ENCODE measurements around the gene BTF3. TPM values are rescaled to one million over a fixed set of nuclear protein-coding genes. Genes with fewer than 3 reads are reported as not detected.

BTF3 gene
- total and polyA plus RNA-seq, 2 of the 13 experiments (the other 11 are each of a cell fraction or from before 2014, with no cell fraction given): 557 to 698 TPM

DNA sequence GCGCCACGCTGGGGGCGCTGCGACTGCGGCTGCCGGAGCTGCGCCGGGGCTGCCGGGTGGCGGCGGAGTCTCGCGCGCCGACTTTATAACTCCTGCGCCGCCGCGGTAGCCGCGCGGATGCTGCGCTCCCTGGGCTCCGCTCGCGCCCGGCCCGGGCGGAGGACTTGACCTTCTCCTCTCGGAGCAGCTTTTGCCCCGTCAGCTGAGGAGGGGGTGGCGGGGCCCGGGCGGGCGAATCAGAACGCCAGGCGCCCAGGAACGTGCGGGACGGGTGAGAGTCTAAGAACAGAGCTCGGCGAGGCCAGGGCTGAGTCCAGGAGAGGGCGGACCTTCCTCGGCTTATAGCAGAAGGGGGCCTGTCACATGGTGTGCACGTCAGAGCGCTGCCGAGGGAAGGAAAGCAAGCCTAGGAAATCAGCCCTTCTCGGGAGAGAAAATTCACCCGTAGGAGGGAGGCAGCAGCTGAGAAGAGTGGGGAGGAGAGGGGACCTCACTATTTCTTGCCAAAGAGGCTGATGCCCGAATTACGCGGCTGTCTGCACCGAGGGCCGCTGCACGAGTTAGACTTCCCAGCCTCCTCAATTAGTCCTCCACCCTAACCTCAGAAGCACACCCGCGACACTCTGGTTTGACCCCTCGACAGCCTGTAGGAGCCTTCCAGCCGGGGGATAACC, 49.6 kb upstream of the BTF3 start, which contains the start of gene FOXD1 (continued):
- TF ChIP-seq CCAR2 (optimal IDR thresholded peaks at IDR 0.05; ENCODE audit: low read depth, low read length): no peak
- TF ChIP-seq, protein P1, sequence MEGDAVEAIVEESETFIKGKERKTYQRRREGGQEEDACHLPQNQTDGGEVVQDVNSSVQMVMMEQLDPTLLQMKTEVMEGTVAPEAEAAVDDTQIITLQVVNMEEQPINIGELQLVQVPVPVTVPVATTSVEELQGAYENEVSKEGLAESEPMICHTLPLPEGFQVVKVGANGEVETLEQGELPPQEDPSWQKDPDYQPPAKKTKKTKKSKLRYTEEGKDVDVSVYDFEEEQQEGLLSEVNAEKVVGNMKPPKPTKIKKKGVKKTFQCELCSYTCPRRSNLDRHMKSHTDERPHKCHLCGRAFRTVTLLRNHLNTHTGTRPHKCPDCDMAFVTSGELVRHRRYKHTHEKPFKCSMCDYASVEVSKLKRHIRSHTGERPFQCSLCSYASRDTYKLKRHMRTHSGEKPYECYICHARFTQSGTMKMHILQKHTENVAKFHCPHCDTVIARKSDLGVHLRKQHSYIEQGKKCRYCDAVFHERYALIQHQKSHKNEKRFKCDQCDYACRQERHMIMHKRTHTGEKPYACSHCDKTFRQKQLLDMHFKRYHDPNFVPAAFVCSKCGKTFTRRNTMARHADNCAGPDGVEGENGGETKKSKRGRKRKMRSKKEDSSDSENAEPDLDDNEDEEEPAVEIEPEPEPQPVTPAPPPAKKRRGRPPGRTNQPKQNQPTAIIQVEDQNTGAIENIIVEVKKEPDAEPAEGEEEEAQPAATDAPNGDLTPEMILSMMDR (CRISPR knock-in tag; IDR thresholded peaks at IDR 0.05): 0 out of 2 replicates have a peak, but pooled peaks have one; percentile 17
- TF ChIP-seq CCDC6 (CRISPR knock-in tag; IDR thresholded peaks at IDR 0.05): peak; percentile 41; the same call in 1 of the 2 replicates
- TF ChIP-seq NFKBIZ (CRISPR knock-in tag; IDR thresholded peaks at IDR 0.05): no peak
- no peak for TF ChIP-seq ZNF839 (CRISPR knock-in tag; IDR thresholded peaks at IDR 0.05; ENCODE audit: borderline replicate concordance)
- TF ChIP-seq, protein P2, sequence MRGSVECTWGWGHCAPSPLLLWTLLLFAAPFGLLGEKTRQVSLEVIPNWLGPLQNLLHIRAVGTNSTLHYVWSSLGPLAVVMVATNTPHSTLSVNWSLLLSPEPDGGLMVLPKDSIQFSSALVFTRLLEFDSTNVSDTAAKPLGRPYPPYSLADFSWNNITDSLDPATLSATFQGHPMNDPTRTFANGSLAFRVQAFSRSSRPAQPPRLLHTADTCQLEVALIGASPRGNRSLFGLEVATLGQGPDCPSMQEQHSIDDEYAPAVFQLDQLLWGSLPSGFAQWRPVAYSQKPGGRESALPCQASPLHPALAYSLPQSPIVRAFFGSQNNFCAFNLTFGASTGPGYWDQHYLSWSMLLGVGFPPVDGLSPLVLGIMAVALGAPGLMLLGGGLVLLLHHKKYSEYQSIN (CRISPR knock-in tag; IDR thresholded peaks at IDR 0.05; ENCODE audit: borderline replicate concordance): no peak
- TF ChIP-seq, protein P3, sequence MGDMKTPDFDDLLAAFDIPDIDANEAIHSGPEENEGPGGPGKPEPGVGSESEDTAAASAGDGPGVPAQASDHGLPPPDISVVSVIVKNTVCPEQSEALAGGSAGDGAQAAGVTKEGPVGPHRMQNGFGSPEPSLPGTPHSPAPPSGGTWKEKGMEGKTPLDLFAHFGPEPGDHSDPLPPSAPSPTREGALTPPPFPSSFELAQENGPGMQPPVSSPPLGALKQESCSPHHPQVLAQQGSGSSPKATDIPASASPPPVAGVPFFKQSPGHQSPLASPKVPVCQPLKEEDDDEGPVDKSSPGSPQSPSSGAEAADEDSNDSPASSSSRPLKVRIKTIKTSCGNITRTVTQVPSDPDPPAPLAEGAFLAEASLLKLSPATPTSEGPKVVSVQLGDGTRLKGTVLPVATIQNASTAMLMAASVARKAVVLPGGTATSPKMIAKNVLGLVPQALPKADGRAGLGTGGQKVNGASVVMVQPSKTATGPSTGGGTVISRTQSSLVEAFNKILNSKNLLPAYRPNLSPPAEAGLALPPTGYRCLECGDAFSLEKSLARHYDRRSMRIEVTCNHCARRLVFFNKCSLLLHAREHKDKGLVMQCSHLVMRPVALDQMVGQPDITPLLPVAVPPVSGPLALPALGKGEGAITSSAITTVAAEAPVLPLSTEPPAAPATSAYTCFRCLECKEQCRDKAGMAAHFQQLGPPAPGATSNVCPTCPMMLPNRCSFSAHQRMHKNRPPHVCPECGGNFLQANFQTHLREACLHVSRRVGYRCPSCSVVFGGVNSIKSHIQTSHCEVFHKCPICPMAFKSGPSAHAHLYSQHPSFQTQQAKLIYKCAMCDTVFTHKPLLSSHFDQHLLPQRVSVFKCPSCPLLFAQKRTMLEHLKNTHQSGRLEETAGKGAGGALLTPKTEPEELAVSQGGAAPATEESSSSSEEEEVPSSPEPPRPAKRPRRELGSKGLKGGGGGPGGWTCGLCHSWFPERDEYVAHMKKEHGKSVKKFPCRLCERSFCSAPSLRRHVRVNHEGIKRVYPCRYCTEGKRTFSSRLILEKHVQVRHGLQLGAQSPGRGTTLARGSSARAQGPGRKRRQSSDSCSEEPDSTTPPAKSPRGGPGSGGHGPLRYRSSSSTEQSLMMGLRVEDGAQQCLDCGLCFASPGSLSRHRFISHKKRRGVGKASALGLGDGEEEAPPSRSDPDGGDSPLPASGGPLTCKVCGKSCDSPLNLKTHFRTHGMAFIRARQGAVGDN (CRISPR knock-in tag; IDR thresholded peaks at IDR 0.05): peak; percentile 74
- 0 out of 2 replicates have a peak, but pooled peaks have one; percentile 23 for TF ChIP-seq SALL2 (CRISPR knock-in tag; IDR thresholded peaks at IDR 0.05)
- TF ChIP-seq ZNF274 (CRISPR knock-in tag; IDR thresholded peaks at IDR 0.05): no peak
- peak; percentile 71 for TF ChIP-seq ZNF777 (CRISPR knock-in tag; IDR thresholded peaks at IDR 0.05)
- 0 out of 2 replicates have a peak, but pooled peaks have one; percentile 14 for TF ChIP-seq ZNF547 (CRISPR knock-in tag; IDR thresholded peaks at IDR 0.05)
- TF ChIP-seq RBM22 (optimal IDR thresholded peaks at IDR 0.05; ENCODE audit: low read length): no peak
- TF ChIP-seq KLF16 (CRISPR knock-in tag; IDR thresholded peaks at IDR 0.05): 0 out of 4 replicates have a peak, but pooled peaks of 1 of the 2 experiments have one; percentile 31
- TF ChIP-seq DNMT3B (CRISPR knock-in tag; conservative IDR thresholded peaks at IDR 0.05): no peak
- TF ChIP-seq HOXA5 (CRISPR knock-in tag; IDR thresholded peaks at IDR 0.05): no peak
- TF ChIP-seq SNAPC2 (CRISPR knock-in tag; IDR thresholded peaks at IDR 0.05): no peak
- TF ChIP-seq, protein P4, sequence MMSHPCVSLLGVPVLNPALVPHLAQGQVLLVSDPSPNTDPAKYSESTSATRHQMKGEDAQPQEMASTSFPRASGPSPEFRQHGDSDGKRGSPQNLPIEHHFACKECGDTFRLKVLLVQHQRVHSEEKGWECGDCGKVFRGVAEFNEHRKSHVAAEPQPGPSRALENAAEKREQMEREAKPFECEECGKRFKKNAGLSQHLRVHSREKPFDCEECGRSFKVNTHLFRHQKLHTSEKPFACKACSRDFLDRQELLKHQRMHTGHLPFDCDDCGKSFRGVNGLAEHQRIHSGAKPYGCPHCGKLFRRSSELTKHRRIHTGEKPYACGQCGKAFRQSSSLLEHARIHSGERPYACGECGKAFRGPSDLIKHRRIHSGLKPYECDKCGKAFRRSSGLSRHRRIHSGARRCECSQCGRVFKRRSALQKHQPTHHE (CRISPR knock-in tag; IDR thresholded peaks at IDR 0.05; ENCODE audit: borderline replicate concordance): no peak
- 0 out of 2 replicates have a peak, but pooled peaks have one; percentile 15 for TF ChIP-seq SALL1 (CRISPR knock-in tag; IDR thresholded peaks at IDR 0.05)
- TF ChIP-seq TMF1 (CRISPR knock-in tag; IDR thresholded peaks at IDR 0.05; ENCODE audit: low read depth): no peak
- TF ChIP-seq, protein P5, sequence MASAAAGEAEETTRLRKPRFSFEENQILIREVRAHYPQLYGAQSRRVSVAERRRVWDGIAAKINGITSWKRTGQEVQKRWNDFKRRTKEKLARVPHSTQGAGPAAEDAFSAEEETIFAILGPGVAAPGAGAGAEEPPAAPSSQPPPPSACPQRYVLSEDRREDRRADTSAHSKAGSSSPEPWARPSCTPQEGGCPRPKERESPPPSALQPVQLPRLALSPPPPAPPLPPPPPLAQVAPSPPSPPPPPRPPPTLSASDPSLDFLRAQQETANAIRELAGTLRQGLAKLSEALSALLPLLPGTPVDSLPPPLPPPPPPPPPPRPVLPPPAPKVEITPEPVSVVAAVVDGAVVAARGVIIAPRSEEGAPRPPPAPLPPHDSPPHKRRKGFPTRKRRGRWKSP (CRISPR knock-in tag; IDR thresholded peaks at IDR 0.05): peak; percentile 81
